Measurements from ENCODE around the gene ELMOD3. TPM values are rescaled to one million over a fixed set of nuclear protein-coding genes. Genes with fewer than 3 reads are reported as not detected.
A peak's percentile ranks its signal among the peaks of the same experiment; 100 is the strongest.

Gene ELMOD3
- total and polyA plus RNA-seq, 9 of the 15 experiments (the other 6 are each of a cell fraction or from before 2014, with no cell fraction given), result 2.7 to 18.7 (median 11.6) TPM

- TF ChIP-seq RCOR1 (IDR thresholded peaks at IDR 0.05; ENCODE audit: borderline replicate concordance in 1 of 2, low read depth in 2 of 2, low read length in 2 of 2) (no peak), NFRKB (IDR thresholded peaks at IDR 0.05; ENCODE audit: low read depth) (peak; percentile 58), CREB1 (IDR thresholded peaks at IDR 0.05) (no peak; the same call in none of the 2 replicates), CREB1 (CRISPR knock-in tag; IDR thresholded peaks at IDR 0.05) (peak; percentile 60), SNRNP70 (optimal IDR thresholded peaks at IDR 0.05; ENCODE audit: low read depth, low read length) (no peak), POLR2G (IDR thresholded peaks at IDR 0.05; ENCODE audit: low read depth, low read length) (peak; percentile 92), ZNF174 (CRISPR knock-in tag; IDR thresholded peaks at IDR 0.05) (0 out of 2 replicates have a peak, but pooled peaks have one; percentile 46), MEIS2 (IDR thresholded peaks at IDR 0.05; ENCODE audit: partially characterized antibody) (no peak), HNRNPLL (IDR thresholded peaks at IDR 0.05; ENCODE audit: low read depth, low read length, poor library complexity, severe bottlenecking) (peak; percentile 33), ZNF644 (tag; IDR thresholded peaks at IDR 0.05; ENCODE audit: low read depth) (peak; percentile 78), RBM34 (IDR thresholded peaks at IDR 0.05; ENCODE audit: borderline replicate concordance, insufficient read depth, low read length) (no peak), HDAC3 (IDR thresholded peaks at IDR 0.05; ENCODE audit: borderline replicate concordance, partially characterized antibody) (no peak), FOXP4 (CRISPR knock-in tag; IDR thresholded peaks at IDR 0.05; ENCODE audit: borderline replicate concordance) (peak; percentile 94; the same call in 1 of the 2 replicates), GTF2E2 (tag; IDR thresholded peaks at IDR 0.05) (peak; percentile 68; the same call in 1 of the 2 replicates), PRMT5 (CRISPR knock-in tag; IDR thresholded peaks at IDR 0.05) (0 out of 2 replicates have a peak, but pooled peaks have one; percentile 54), CXXC5 (CRISPR knock-in tag; IDR thresholded peaks at IDR 0.05) (peak; percentile 81), SMC3 (conservative IDR thresholded peaks at IDR 0.05; ENCODE audit: insufficient read depth, low read depth, low read length) (no peak), NR2C1 (IDR thresholded peaks at IDR 0.05) (peak; percentile 57), NR2C1 (tag; IDR thresholded peaks at IDR 0.05) (peak; percentile 84), KAT7 (CRISPR knock-in tag; IDR thresholded peaks at IDR 0.05; ENCODE audit: borderline replicate concordance) (peak; percentile 86; the same call in 1 of the 2 replicates), FOXA1 (IDR thresholded peaks at IDR 0.05; ENCODE audit: borderline replicate concordance) (no peak), ZNF311 (CRISPR knock-in tag; IDR thresholded peaks at IDR 0.05) (no peak), SAFB2 (IDR thresholded peaks at IDR 0.05; ENCODE audit: borderline replicate concordance, low read depth, low read length, severe bottlenecking) (no peak), ZNF699 (CRISPR knock-in tag; IDR thresholded peaks at IDR 0.05; ENCODE audit: insufficient replicate concordance) (no peak), RBM14 (IDR thresholded peaks at IDR 0.05; ENCODE audit: borderline replicate concordance, insufficient read depth, low read depth, low read length) (no peak), ARID1B (IDR thresholded peaks at IDR 0.05) (no peak)
- TF ChIP-seq, protein P1, sequence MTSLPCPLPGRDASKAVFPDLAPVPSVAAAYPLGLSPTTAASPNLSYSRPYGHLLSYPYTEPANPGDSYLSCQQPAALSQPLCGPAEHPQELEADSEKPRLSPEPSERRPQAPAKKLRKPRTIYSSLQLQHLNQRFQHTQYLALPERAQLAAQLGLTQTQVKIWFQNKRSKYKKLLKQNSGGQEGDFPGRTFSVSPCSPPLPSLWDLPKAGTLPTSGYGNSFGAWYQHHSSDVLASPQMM (CRISPR knock-in tag; IDR thresholded peaks at IDR 0.05), result no peak
These were observed 63.8 kb downstream of the ELMOD3 start, which contains the start of gene SH2D6 (continued) for GRCh38 chr2:85418132-85419008.

Data from K562 (cell line).